ENCODE measurements around the gene SMYD3. TPM values are rescaled to one million over a fixed set of nuclear protein-coding genes. Genes with fewer than 3 reads are reported as not detected.

SMYD3 gene
- total RNA-seq, 1 experiment from 2014 or later = 35.1 TPM

DNA sequence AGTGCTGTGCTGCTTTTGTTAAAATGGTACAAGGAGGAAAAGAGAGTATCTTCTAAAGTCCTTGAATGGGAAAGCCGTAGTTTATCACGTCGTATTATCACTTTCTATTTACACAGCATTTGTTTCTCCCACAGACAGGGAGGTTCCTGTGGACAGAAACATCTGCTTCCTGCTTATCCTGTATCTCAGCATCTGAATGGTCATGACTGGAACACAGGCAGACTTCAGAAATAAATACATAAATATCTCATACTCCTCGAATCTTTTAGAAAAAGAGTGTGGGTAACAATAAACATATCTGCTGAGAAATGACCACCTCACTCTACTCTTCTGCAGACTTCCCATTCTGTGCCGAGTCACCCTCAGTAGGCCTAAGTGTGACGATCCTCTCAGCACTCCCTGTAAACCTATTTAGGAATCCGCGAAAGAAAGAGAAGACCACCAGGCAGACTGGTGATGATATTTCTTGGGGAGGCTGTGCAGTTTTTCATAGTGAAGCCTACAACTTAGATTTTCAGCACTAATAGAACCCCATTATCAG lies 393.5 kb downstream of the SMYD3 start:
- peaks cover 8% of the 10 kb centered on the region for H3K4me1 Mint-ChIP-seq (ENCODE audit: low read depth, unreplicated experiment)
- H3K36me3 Mint-ChIP-seq (ENCODE audit: insufficient read depth, unreplicated experiment) = no peaks in the 10 kb centered on the region
- no peaks in the 10 kb centered on the region for H3K9me3 Mint-ChIP-seq (ENCODE audit: low read depth, unreplicated experiment)
- no TSS peak for BruUV-seq (replicated peaks)
- no peak overlapping the region for H3K4me3 Mint-ChIP-seq (ENCODE audit: low read depth, unreplicated experiment)
- no peak overlapping the region for H3K27ac Mint-ChIP-seq (ENCODE audit: unreplicated experiment)
- TF ChIP-seq, protein P1, sequence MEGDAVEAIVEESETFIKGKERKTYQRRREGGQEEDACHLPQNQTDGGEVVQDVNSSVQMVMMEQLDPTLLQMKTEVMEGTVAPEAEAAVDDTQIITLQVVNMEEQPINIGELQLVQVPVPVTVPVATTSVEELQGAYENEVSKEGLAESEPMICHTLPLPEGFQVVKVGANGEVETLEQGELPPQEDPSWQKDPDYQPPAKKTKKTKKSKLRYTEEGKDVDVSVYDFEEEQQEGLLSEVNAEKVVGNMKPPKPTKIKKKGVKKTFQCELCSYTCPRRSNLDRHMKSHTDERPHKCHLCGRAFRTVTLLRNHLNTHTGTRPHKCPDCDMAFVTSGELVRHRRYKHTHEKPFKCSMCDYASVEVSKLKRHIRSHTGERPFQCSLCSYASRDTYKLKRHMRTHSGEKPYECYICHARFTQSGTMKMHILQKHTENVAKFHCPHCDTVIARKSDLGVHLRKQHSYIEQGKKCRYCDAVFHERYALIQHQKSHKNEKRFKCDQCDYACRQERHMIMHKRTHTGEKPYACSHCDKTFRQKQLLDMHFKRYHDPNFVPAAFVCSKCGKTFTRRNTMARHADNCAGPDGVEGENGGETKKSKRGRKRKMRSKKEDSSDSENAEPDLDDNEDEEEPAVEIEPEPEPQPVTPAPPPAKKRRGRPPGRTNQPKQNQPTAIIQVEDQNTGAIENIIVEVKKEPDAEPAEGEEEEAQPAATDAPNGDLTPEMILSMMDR (IDR thresholded peaks at IDR 0.05; ENCODE audit: unreplicated experiment) = no peak
- intact Hi-C loops (cut with micrococcal nuclease; ENCODE audit: unreplicated experiment) = no loop called here
- no peaks in the 10 kb centered on the region for H3K27me3 Mint-ChIP-seq (ENCODE audit: unreplicated experiment)
- CTCF ChIA-PET = no interaction called here
- DNase-seq = no peak

DNA sequence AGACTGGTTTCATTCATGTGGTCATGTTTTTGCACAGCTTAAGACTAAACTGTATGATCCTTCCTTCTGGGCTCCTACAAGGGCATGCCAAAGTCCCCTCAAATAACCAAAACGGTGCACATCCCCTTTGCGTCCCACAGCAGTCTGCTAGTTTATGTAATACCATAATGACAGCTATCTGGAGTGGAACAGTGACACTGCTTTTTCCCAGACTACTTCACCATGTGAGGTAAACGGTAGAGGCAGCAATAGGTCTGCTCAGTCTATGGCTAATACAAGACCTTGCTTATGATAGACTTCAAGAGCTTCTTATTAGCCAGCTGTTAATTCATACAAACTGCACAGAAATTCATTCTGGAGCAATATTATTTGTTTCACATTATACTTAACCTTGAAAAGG lies 395.5 kb downstream of the SMYD3 start:
- H3K4me3 Mint-ChIP-seq (ENCODE audit: low read depth, unreplicated experiment) = no peak overlapping the region
- no peaks in the 10 kb centered on the region for H3K36me3 Mint-ChIP-seq (ENCODE audit: insufficient read depth, unreplicated experiment)
- no peak overlapping the region for H3K27ac Mint-ChIP-seq (ENCODE audit: unreplicated experiment)
- no TSS peak for BruUV-seq (replicated peaks)
- TF ChIP-seq, protein P1 (IDR thresholded peaks at IDR 0.05; ENCODE audit: unreplicated experiment) = no peak
- no peaks in the 10 kb centered on the region for H3K9me3 Mint-ChIP-seq (ENCODE audit: low read depth, unreplicated experiment)
- CTCF ChIA-PET = interaction anchor here (0.6 kb wide), 1 partner anchor 45 kb away, joined by 3 read pairs; no protein-coding TSS in a partner anchor
- no peaks in the 10 kb centered on the region for H3K27me3 Mint-ChIP-seq (ENCODE audit: unreplicated experiment)
- no peaks in the 10 kb centered on the region for H3K4me1 Mint-ChIP-seq (ENCODE audit: low read depth, unreplicated experiment)
- intact Hi-C loops (cut with micrococcal nuclease; ENCODE audit: unreplicated experiment) = no loop called here
- no peak for DNase-seq

DNA sequence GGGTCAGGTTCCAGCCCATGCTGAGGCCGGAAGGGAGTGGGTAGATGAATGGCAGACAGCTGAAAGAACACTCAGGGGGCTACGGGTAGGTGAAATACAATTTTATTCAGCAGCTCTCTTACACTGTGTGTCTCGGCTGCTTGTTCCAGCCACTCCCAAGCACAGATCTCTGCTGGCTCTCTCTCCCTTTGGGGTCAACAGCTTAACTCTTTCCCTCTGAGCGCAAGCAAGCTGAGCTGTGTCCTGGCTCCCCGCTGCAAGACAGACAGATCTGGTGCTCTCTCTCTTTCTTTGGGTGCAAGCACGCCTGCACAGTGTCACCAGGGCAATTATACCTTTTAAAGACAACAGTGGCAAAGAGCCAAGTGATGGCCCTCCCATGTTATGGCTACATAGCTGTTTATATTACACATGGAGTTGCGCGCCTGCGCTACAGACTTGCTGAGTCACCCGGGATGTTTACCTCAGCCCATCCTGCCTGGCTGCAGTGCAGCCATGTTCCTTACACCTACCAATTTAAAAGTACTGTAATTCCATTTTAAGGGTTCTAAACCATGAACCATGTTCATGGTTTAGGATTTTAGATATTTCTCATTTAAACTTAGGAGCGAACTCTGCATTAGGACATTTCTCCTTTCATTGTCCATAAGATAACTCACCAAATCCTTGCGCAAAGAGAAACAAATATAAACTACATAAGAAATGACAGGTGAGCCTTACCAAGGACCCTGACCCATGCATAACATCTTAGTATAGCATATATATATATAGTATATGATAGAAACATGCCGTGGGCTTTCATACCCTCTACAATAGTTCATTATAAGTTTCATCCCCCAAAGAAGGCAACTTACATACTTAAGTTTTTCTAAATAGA lies 396.5 kb downstream of the SMYD3 start:
- CTCF ChIA-PET = interaction anchor here (0.6 kb wide), 1 partner anchor 162 kb away, joined by 4 read pairs; no protein-coding TSS in a partner anchor
- Mint-ChIP-seq H3K9me3 (ENCODE audit: low read depth, unreplicated experiment) (no peaks in the 10 kb centered on the region), H3K4me3 (ENCODE audit: low read depth, unreplicated experiment) (no peak overlapping the region), H3K27me3 (ENCODE audit: unreplicated experiment) (no peaks in the 10 kb centered on the region), H3K36me3 (ENCODE audit: insufficient read depth, unreplicated experiment) (no peaks in the 10 kb centered on the region), H3K4me1 (ENCODE audit: low read depth, unreplicated experiment) (no peaks in the 10 kb centered on the region), H3K27ac (ENCODE audit: unreplicated experiment) (no peak overlapping the region)
- TF ChIP-seq, protein P1 (IDR thresholded peaks at IDR 0.05; ENCODE audit: unreplicated experiment) = no peak
- no TSS peak for BruUV-seq (replicated peaks)
- intact Hi-C loops (cut with micrococcal nuclease; ENCODE audit: unreplicated experiment) = no loop called here
- no peak for DNase-seq

DNA sequence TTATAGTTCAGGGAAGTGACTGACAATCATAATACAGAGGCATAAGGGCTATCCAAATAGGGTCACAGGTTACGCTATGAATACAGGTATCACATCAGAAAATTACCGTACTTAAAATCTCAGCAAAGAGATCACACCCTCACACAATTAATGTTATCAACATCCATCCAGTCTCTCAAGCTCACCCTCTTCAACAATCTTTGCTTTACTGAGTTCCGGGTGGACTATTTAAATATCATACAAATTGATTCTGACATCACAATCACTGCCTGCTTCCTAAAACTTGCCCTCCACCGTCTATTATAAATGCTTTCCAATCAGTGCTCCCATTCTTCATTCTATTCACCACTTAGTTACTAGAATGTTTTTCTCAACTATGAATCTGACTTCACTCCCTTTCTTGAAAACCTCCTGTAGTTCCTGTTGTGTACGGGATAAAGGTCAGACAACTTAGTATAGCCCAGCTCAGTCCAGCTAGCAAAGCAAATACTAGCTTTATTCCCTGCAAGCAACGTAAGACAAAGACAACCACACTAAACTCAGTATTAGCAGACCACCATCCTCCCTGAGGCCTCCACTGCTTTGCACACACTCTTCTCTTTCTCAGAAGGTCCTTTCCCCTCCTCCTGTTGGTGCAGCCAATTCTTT lies 398.7 kb downstream of the SMYD3 start:
- Mint-ChIP-seq H3K27me3 (ENCODE audit: unreplicated experiment) (no peaks in the 10 kb centered on the region), H3K4me3 (ENCODE audit: low read depth, unreplicated experiment) (no peak overlapping the region), H3K36me3 (ENCODE audit: insufficient read depth, unreplicated experiment) (no peaks in the 10 kb centered on the region), H3K4me1 (ENCODE audit: low read depth, unreplicated experiment) (no peaks in the 10 kb centered on the region), H3K27ac (ENCODE audit: unreplicated experiment) (no peak overlapping the region), H3K9me3 (ENCODE audit: low read depth, unreplicated experiment) (no peaks in the 10 kb centered on the region)
- no TSS peak for BruUV-seq (replicated peaks)
- CTCF ChIA-PET = interaction anchor here (0.7 kb wide), 1 partner anchor 8 kb away, joined by 3 read pairs; no protein-coding TSS in a partner anchor
- no peak for DNase-seq
- TF ChIP-seq, protein P1 (IDR thresholded peaks at IDR 0.05; ENCODE audit: unreplicated experiment) = no peak
- intact Hi-C loops (cut with micrococcal nuclease; ENCODE audit: unreplicated experiment) = no loop called here
